ENCODE measurements around the gene HTRA2. TPM values are rescaled to one million over a fixed set of nuclear protein-coding genes. Genes with fewer than 3 reads are reported as not detected.

Gene HTRA2
- total and polyA plus RNA-seq, 9 of the 15 experiments (the other 6 are each of a cell fraction or from before 2014, with no cell fraction given) = 54.2 to 71.2 (median 65.8) TPM

GRCh38 chr2:74553892-74554819 is 24.4 kb downstream of the HTRA2 start, which contains the start of the genes DOK1 and LOXL3 (continued):
- TF ChIP-seq, protein P1, sequence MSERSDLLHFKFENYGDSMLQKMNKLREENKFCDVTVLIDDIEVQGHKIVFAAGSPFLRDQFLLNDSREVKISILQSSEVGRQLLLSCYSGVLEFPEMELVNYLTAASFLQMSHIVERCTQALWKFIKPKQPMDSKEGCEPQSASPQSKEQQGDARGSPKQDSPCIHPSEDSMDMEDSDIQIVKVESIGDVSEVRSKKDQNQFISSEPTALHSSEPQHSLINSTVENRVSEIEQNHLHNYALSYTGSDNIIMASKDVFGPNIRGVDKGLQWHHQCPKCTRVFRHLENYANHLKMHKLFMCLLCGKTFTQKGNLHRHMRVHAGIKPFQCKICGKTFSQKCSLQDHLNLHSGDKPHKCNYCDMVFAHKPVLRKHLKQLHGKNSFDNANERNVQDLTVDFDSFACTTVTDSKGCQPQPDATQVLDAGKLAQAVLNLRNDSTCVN (CRISPR knock-in tag; IDR thresholded peaks at IDR 0.05) = 0 out of 2 replicates have a peak, but pooled peaks have one; percentile 39
- TF ChIP-seq, protein P2, sequence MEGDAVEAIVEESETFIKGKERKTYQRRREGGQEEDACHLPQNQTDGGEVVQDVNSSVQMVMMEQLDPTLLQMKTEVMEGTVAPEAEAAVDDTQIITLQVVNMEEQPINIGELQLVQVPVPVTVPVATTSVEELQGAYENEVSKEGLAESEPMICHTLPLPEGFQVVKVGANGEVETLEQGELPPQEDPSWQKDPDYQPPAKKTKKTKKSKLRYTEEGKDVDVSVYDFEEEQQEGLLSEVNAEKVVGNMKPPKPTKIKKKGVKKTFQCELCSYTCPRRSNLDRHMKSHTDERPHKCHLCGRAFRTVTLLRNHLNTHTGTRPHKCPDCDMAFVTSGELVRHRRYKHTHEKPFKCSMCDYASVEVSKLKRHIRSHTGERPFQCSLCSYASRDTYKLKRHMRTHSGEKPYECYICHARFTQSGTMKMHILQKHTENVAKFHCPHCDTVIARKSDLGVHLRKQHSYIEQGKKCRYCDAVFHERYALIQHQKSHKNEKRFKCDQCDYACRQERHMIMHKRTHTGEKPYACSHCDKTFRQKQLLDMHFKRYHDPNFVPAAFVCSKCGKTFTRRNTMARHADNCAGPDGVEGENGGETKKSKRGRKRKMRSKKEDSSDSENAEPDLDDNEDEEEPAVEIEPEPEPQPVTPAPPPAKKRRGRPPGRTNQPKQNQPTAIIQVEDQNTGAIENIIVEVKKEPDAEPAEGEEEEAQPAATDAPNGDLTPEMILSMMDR (IDR thresholded peaks at IDR 0.05 in 2 of 3, conservative IDR thresholded peaks at IDR 0.05 in 1 of 3; ENCODE audit: insufficient read depth in 2 of 3, low read depth in 1 of 3, low read length in 3 of 3) = peak in 1 of 3 experiments; percentile 8; a peak in 1 of 6 replicates
- TF ChIP-seq ESRRA (IDR thresholded peaks at IDR 0.05; ENCODE audit: borderline replicate concordance, low read depth) (peak; percentile 82), ESRRB (CRISPR knock-in tag; IDR thresholded peaks at IDR 0.05; ENCODE audit: borderline replicate concordance) (no peak), PRMT5 (CRISPR knock-in tag; IDR thresholded peaks at IDR 0.05) (no peak), LCOR (CRISPR knock-in tag; IDR thresholded peaks at IDR 0.05) (peak; percentile 56; the same call in 1 of the 2 replicates), CREB1 (IDR thresholded peaks at IDR 0.05) (peak; percentile 100), CREB1 (CRISPR knock-in tag; IDR thresholded peaks at IDR 0.05) (peak; percentile 98), ZC3H4 (CRISPR knock-in tag; IDR thresholded peaks at IDR 0.05; ENCODE audit: borderline replicate concordance) (no peak), CHD2 (IDR thresholded peaks at IDR 0.05; ENCODE audit: low read depth, low read length) (0 out of 2 replicates have a peak, but pooled peaks have one; percentile 26), MTF1 (CRISPR knock-in tag; IDR thresholded peaks at IDR 0.05; ENCODE audit: borderline replicate concordance) (no peak), ETV5 (CRISPR knock-in tag; IDR thresholded peaks at IDR 0.05; ENCODE audit: low read depth) (0 out of 2 replicates have a peak, but pooled peaks have one; percentile 14), HDAC6 (IDR thresholded peaks at IDR 0.05; ENCODE audit: low read depth, low read length) (no peak), TOE1 (IDR thresholded peaks at IDR 0.05; ENCODE audit: borderline replicate concordance) (no peak), TOE1 (CRISPR knock-in tag; IDR thresholded peaks at IDR 0.05; ENCODE audit: borderline replicate concordance, low read depth) (no peak), ZNF124 (CRISPR knock-in tag; IDR thresholded peaks at IDR 0.05) (no peak), EP300 (IDR thresholded peaks at IDR 0.05; ENCODE audit: low read length) (0 out of 2 replicates have a peak, but pooled peaks have one; percentile 10), ASH1L (IDR thresholded peaks at IDR 0.05; ENCODE audit: borderline replicate concordance, low read depth, partially characterized antibody) (no peak), IRF1 (CRISPR knock-in tag; IDR thresholded peaks at IDR 0.05; ENCODE audit: borderline replicate concordance) (no peak), ZHX1 (conservative IDR thresholded peaks at IDR 0.05; ENCODE audit: low read length) (no peak), ARID1B (IDR thresholded peaks at IDR 0.05) (0 out of 2 replicates have a peak, but pooled peaks have one; percentile 12)

All from K562 (cell line).